ENCODE data around the gene FOXO3.

Gene FOXO3

GRCh38 chr6:108576709-108577108 is 16.0 kb downstream of the FOXO3 start:
- DNase-seq = no peak

GRCh38 chr6:108578166-108578565 is 17.4 kb downstream of the FOXO3 start:
- DNase-seq = no peak

GRCh38 chr6:108578595-108579327 is 18.0 kb downstream of the FOXO3 start:
- DNase-seq = no peak

- no peak for DNase-seq
Observed at GRCh38 chr6:108579328-108579721, 18.6 kb downstream of the FOXO3 start.

GRCh38 chr6:108580646-108581045 is 19.9 kb downstream of the FOXO3 start:
- no peak for DNase-seq

- no peak for DNase-seq
Observed at GRCh38 chr6:108581237-108581931, 20.7 kb downstream of the FOXO3 start.

- DNase-seq = no peak
Observed at GRCh38 chr6:108581932-108582475, 21.3 kb downstream of the FOXO3 start.

GRCh38 chr6:108582618-108583017 is 21.9 kb downstream of the FOXO3 start:
- DNase-seq = no peak

- no peak for DNase-seq
Observed at GRCh38 chr6:108584323-108584722, 23.6 kb downstream of the FOXO3 start.

- DNase-seq = no peak
Observed at GRCh38 chr6:108585359-108585758, 24.6 kb downstream of the FOXO3 start.

GRCh38 chr6:108585921-108586536 is 25.3 kb downstream of the FOXO3 start:
- no peak for DNase-seq

GRCh38 chr6:108587258-108588059 is 26.7 kb downstream of the FOXO3 start:
- no peak for DNase-seq

- DNase-seq = no peak
Observed at GRCh38 chr6:108588586-108588985, 27.9 kb downstream of the FOXO3 start.

- peak; percentile 30 for DNase-seq
Observed at GRCh38 chr6:108589244-108589791, 28.6 kb downstream of the FOXO3 start.

GRCh38 chr6:108591040-108591816 is 30.5 kb downstream of the FOXO3 start:
- DNase-seq = no peak

GRCh38 chr6:108592371-108593337 is 31.9 kb downstream of the FOXO3 start:
- DNase-seq = no peak

GRCh38 chr6:108594151-108594550 is 33.4 kb downstream of the FOXO3 start:
- no peak for DNase-seq

- no peak for DNase-seq
Observed at GRCh38 chr6:108594640-108595039, 33.9 kb downstream of the FOXO3 start.

GRCh38 chr6:108596956-108597355 is 36.2 kb downstream of the FOXO3 start:
- DNase-seq = no peak

GRCh38 chr6:108597572-108598304 is 37.0 kb downstream of the FOXO3 start:
- no peak for DNase-seq

Measured in DMS153 (cell line).